ENCODE data around the gene SLC1A4.

Gene SLC1A4

GRCh38 chr2:65037178-65037577, 48.0 kb downstream of the SLC1A4 start:
- CTCF ChIA-PET = interaction anchor here (0.9 to 16.7 kb wide), 4 partner anchors 8 to 164 kb away, joined by 3 to 331 read pairs (median 4); no protein-coding TSS in a partner anchor
- H3K4me3 ChIP-seq (ENCODE audit: low read depth, low read length) = no peak overlapping the region
- no peak for DNase-seq (ENCODE audit: low read depth, low spot score)
- TF ChIP-seq CTCF (IDR thresholded peaks at IDR 0.05; ENCODE audit: insufficient read depth, low read length, missing control alignments) = no peak
- POLR2A ChIA-PET = no interaction called here

DNA sequence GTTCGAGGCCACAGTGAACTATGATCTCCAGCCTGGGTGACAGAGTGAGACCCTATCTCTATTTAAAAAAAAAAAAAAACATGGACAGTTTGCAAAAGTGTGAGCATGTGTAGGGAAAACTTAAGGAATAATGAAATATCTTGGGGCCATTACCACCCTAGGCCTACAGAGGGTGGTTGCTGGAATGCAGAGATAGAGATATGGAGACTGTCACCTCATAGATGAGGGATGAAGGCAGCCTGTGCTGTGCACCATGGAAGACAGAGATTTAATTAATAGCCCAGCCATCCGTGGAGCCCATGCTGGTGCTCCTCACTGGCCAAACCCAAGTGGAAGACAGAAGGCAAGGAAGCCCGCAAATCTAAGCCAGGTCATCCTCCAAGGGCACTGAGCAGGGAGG, 50.4 kb downstream of the SLC1A4 start:
- ChIA-PET CTCF (interaction anchor here (0.7 to 16.7 kb wide), 4 partner anchors 9 to 534 kb away, joined by 3 to 331 read pairs (median 11); partner anchors contain the start of gene CEP68), POLR2A (no interaction called here)
- no peak for DNase-seq (ENCODE audit: low read depth, low spot score)
- no peak for TF ChIP-seq CTCF (IDR thresholded peaks at IDR 0.05; ENCODE audit: insufficient read depth, low read length, missing control alignments)
- no peak overlapping the region for H3K4me3 ChIP-seq (ENCODE audit: low read depth, low read length)

DNA sequence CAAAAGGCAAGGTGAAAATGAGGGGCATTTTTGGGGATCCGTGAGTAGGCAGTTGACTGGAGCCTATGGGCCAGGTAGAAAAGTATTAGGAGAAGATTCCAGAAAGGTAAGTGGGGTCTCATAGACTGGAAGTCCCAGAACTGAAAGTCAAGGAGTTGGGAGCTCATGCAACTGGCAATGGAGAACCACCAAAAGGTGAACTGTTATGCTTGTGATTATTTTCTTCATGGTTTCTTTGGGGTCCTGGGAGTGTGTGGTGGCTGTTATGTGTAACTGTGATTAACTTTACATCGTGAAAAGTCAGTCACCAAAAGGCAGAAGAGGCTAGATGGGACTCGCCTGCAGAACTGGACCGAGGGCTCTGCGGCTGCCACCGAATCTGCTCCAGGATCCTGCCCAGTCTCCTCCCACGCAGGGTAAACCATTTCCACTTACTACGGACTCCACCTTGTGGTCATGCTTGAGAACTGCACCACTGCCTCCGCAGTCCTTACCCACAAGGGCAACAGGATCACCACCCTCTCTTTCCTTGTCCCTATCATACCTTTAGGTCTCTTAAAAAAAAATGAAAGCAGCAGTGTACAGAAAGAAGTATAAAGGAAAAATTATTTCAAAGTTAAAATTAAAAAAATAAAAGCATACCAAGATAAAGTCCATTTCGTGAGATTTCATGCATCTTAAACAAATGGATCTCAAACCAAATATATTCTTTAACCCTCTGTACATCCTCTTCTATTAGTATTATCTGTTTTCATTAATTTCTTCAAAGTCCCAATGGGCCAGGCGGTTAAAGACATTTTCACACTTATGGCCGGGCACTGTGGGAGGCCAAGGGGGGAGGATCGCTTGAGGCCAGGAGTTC, 51.4 kb downstream of the SLC1A4 start:
- no peak for DNase-seq (ENCODE audit: low read depth, low spot score)
- ChIA-PET POLR2A (no interaction called here), CTCF (interaction anchor here (0.6 to 16.7 kb wide), 15 partner anchors 9 to 533 kb away, joined by 3 to 331 read pairs (median 3); partner anchors contain the start of gene CEP68)
- peak overlapping the region; percentile 7 for H3K4me3 ChIP-seq (ENCODE audit: low read depth, low read length)
- TF ChIP-seq CTCF (IDR thresholded peaks at IDR 0.05; ENCODE audit: insufficient read depth, low read length, missing control alignments) = peak; percentile 93

DNA sequence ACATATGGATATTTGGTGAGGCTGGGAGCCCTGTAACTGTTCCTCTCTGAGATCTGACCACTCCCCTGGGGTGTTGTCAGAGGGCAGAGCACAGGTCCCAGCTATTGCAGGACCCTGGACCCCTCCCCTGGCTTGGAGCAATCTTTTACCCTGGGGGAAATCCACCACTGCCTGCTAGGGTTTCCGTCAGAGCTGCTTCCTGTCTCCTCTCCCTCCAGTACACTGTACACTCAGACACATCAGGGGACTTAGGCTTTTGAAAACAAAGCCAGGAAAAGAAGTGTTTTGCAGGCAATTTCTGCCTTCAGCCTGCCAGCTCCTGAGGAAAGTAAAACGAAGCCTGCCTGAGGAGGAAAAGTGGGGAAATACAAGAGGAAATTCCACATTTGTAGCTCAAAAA, 53.8 kb downstream of the SLC1A4 start:
- DNase-seq (ENCODE audit: low read depth, low spot score) = no peak
- no peak overlapping the region for H3K4me3 ChIP-seq (ENCODE audit: low read depth, low read length)
- ChIA-PET CTCF (interaction anchor here (0.8 to 16.7 kb wide), 13 partner anchors 9 to 531 kb away, joined by 3 to 331 read pairs (median 3); no protein-coding TSS in a partner anchor), POLR2A (interaction anchor here (0.7 kb wide), 1 partner anchor 19 kb away, joined by 3 read pairs; no protein-coding TSS in a partner anchor)
- no peak for TF ChIP-seq CTCF (IDR thresholded peaks at IDR 0.05; ENCODE audit: insufficient read depth, low read length, missing control alignments)

- no peak for TF ChIP-seq CTCF (IDR thresholded peaks at IDR 0.05; ENCODE audit: insufficient read depth, low read length, missing control alignments)
- ChIA-PET POLR2A (interaction anchor here (0.6 kb wide), 1 partner anchor 529 kb away, joined by 4 read pairs; no protein-coding TSS in a partner anchor), CTCF (interaction anchor here (0.9 to 16.7 kb wide), 5 partner anchors 21 to 187 kb away, joined by 3 to 331 read pairs (median 3); no protein-coding TSS in a partner anchor)
- DNase-seq (ENCODE audit: low read depth, low spot score) = no peak
- H3K4me3 ChIP-seq (ENCODE audit: low read depth, low read length) = no peak overlapping the region
These were observed 55.0 kb downstream of the SLC1A4 start for GRCh38 chr2:65044097-65044735.

DNA sequence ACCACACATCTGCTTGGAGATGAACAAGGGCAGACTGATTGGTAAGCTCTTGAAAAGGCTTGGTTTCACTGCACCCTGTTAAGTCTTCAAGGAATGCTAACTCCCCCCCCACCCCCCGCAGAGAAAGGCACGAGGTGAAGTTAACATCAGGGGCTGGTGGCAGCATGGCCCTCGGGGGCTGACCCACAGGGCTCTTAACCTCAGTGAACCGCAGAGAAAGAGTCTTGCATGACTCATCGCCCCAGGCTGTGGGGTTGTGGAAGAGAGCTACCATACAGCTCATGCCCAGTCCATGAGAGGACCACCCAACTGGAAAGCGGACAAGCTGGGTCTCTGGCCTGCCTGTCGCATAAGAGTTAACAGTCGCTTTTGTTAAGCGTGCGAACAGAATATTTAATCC, 56.5 kb downstream of the SLC1A4 start:
- CTCF ChIA-PET = interaction anchor here (1.0 to 16.7 kb wide), 4 partner anchors 9 to 138 kb away, joined by 4 to 331 read pairs (median 5); no protein-coding TSS in a partner anchor
- POLR2A ChIA-PET = no interaction called here
- H3K4me3 ChIP-seq (ENCODE audit: low read depth, low read length) = no peak overlapping the region
- DNase-seq (ENCODE audit: low read depth, low spot score) = no peak
- no peak for TF ChIP-seq CTCF (IDR thresholded peaks at IDR 0.05; ENCODE audit: insufficient read depth, low read length, missing control alignments)
